Gastrocnemius medialis (tissue), 4 donors: Measurements from ENCODE around the gene VAPA.

ENCODE experiments used
- CTCF ChIP-seq, 5 experiments: fragments of 450-650 bp in 3 of 5; fragments of 200-600 bp in 2 of 5; sonication (generic) in 2 of 5; IDR thresholded peaks in 4 of 5; conservative IDR thresholded peaks in 1 of 5; 1 replicate in 4 of 5; 2 replicates in 1 of 5; pipeline ENCODE4 v1.5.1; 2016 to 2019; ENCODE audit warnings: antibody characterized with exemption in 5 of 5, mild to moderate bottlenecking in 3 of 5, moderate library complexity in 3 of 5
- POLR2A ChIP-seq, 2 donors: fragments of 450-650 bp; IDR thresholded peaks; one replicate each; pipeline ENCODE4 v1.6.1; 2017; ENCODE audit warnings: antibody characterized with exemption in 2 of 2, mild to moderate bottlenecking in 2 of 2, moderate library complexity in 2 of 2

- TF ChIP-seq CTCF (IDR thresholded peaks at IDR 0.05 in 4 of 5, conservative IDR thresholded peaks at IDR 0.05 in 1 of 5), result no peak
- no peak for TF ChIP-seq POLR2A (IDR thresholded peaks at IDR 0.05)
Measured at GRCh38 chr18:9927392-9928063, 13.7 kb downstream of the VAPA start.
